ENCODE data around the gene TMPRSS3.

GRCh38 chr21:42332557-42333317 lies 63.1 kb downstream of the TMPRSS3 start:
- TF ChIP-seq ZNF571 (tag by site-specific recombination; IDR thresholded peaks at IDR 0.05) (no peak), CTCF (tag by site-specific recombination; IDR thresholded peaks at IDR 0.05) (no peak), ZNF23 (tag by site-specific recombination; IDR thresholded peaks at IDR 0.05; ENCODE audit: borderline replicate concordance) (no peak), TCF7L2 (IDR thresholded peaks at IDR 0.05; ENCODE audit: borderline replicate concordance, low read depth, low read length) (no peak), MEIS1 (CRISPR knock-in tag; IDR thresholded peaks at IDR 0.05; ENCODE audit: borderline replicate concordance) (no peak), ZNF621 (tag by site-specific recombination; IDR thresholded peaks at IDR 0.05) (no peak), ZNF830 (tag by site-specific recombination; IDR thresholded peaks at IDR 0.05; ENCODE audit: low read depth) (no peak)
